A549 (cell line): ENCODE measurements around the gene XDH. TPM values are rescaled to one million over a fixed set of nuclear protein-coding genes. Genes with fewer than 3 reads are reported as not detected.

ENCODE experiments used
- ATAC-seq, 2 experiments: fragments of 200-7000 bp in 1 of 2; fragments of >200 bp in 1 of 2; cut with Nextera tagmentation in 1 of 2; cut with Tn5 transposase in 1 of 2; 3 replicates each; pipeline versions ENCODE4 v1.8.0 to v1.9.1; 2018 to 2020; ENCODE audit warnings: mild to moderate bottlenecking in 1 of 2, moderate library complexity in 1 of 2
- CTCF ChIA-PET: fragments of 300-600 bp; sonication (Branson Sonifier 250); formaldehyde crosslinking; extraction: SDS; loops from one replicate; lab custom pipeline; 2021; ENCODE audit warnings: antibody characterized with exemption, inconsistent platforms; lab: Yijun Ruan, JAX
- POLR2A ChIA-PET: fragments of 350-600 bp; formaldehyde crosslinking; extraction: SDS; loops from one replicate; lab custom pipeline; 2021; ENCODE audit warnings: antibody characterized with exemption, inconsistent platforms; lab: Yijun Ruan, JAX
- DNase-seq, 2 experiments: peaks; one replicate each; pipeline versions ENCODE4 v3.0.0 to v3.0.0-alpha.2; 2011 to 2016; ENCODE audit warnings: low read depth in 1 of 2, low spot score in 1 of 2
- FAIRE-seq: peaks from 2 replicates; lab custom pipeline; 2011; peaks lifted over from hg19 to GRCh38; lab: Jason Lieb, UNC
- H3K27ac ChIP-seq, 2 experiments: fragments of >200 bp; sonication (Bioruptor Twin); formaldehyde crosslinking; 3 replicates each; pipeline ENCODE4 v1.5.1; 2016 to 2017
- H3K4me1 ChIP-seq: fragments of >200 bp; sonication (Bioruptor Twin); formaldehyde crosslinking; 3 replicates; pipeline ENCODE4 v1.6.1; 2016
- H3K4me2 ChIP-seq: fragments of >200 bp; sonication (Bioruptor Twin); formaldehyde crosslinking; 3 replicates; pipeline ENCODE4 v1.6.1; 2016
- H3K4me3 ChIP-seq: fragments of >200 bp; sonication (Bioruptor Twin); formaldehyde crosslinking; 3 replicates; pipeline ENCODE4 v1.5.1; 2016
- H3K9me3 ChIP-seq: fragments of >200 bp; sonication (Bioruptor Twin); formaldehyde crosslinking; 3 replicates; pipeline ENCODE4 v1.6.1; 2016
- CBX8 ChIP-seq: fragments of 200-600 bp; sonication (generic); IDR thresholded peaks from 2 replicates; pipeline ENCODE4 v1.6.1; 2016
- FOSB ChIP-seq: fragments of 250-450 bp; sonication (Bioruptor Pico); IDR thresholded peaks from 2 replicates; pipeline ENCODE4 v1.5.0; 2020; ENCODE audit warnings: mild to moderate bottlenecking, moderate library complexity
- FOXS1 ChIP-seq: fragments of 250-450 bp; sonication (Bioruptor Pico); IDR thresholded peaks from 2 replicates; pipeline ENCODE4 v1.5.0; 2020; ENCODE audit warnings: mild to moderate bottlenecking, moderate library complexity
- HOXA7 ChIP-seq: fragments of 250-450 bp; sonication (Bioruptor Pico); IDR thresholded peaks from 2 replicates; pipeline ENCODE4 v1.5.0; 2020; ENCODE audit warnings: mild to moderate bottlenecking, moderate library complexity
- HOXB13 ChIP-seq: fragments of 250-450 bp; sonication (Bioruptor Pico); IDR thresholded peaks from 2 replicates; pipeline ENCODE4 v1.5.0; 2020; ENCODE audit warnings: low read depth, mild to moderate bottlenecking, moderate library complexity
- HOXB5 ChIP-seq: fragments of 250-450 bp; sonication (Bioruptor Pico); IDR thresholded peaks from 2 replicates; pipeline ENCODE4 v1.5.0; 2020; ENCODE audit warnings: mild to moderate bottlenecking, moderate library complexity
- JUN ChIP-seq, 2 experiments: fragments of >200 bp; sonication (Bioruptor Twin); formaldehyde crosslinking; IDR thresholded peaks; 2 replicates in 1 of 2; 3 replicates in 1 of 2; pipeline ENCODE4 v1.6.1; 2016 to 2017
- JUNB ChIP-seq: fragments of >200 bp; sonication (Bioruptor Twin); formaldehyde crosslinking; IDR thresholded peaks from 2 replicates; pipeline ENCODE4 v1.6.1; 2016
- KDM5A ChIP-seq: fragments of 200-600 bp; sonication (generic); IDR thresholded peaks from 2 replicates; pipeline ENCODE4 v1.6.1; 2016; ENCODE audit warnings: antibody characterized with exemption, mild to moderate bottlenecking
- MAFK ChIP-seq: fragments of 450-650 bp; IDR thresholded peaks from 2 replicates; pipeline ENCODE4 v1.6.1; 2014; ENCODE audit not compliant: partially characterized antibody
- MAZ ChIP-seq: fragments of 150-350 bp; IDR thresholded peaks from 2 replicates; pipeline ENCODE4 v1.6.1; 2014; ENCODE audit warnings: antibody characterized with exemption, low read depth, low read length, borderline replicate concordance
- MYC ChIP-seq: IDR thresholded peaks from 2 replicates; pipeline ENCODE4 v1.6.1; 2012; ENCODE audit warnings: mild to moderate bottlenecking, inconsistent platforms, low read length, improper control_type of control experiment, borderline replicate concordance
- NFE2L2 ChIP-seq: fragments of 150-350 bp; conservative IDR thresholded peaks from 2 replicates; pipeline ENCODE4 v1.6.1; 2014; ENCODE audit warnings: low read length
- NR3C1 ChIP-seq: fragments of >200 bp; sonication (Bioruptor Twin); formaldehyde crosslinking; IDR thresholded peaks from 3 replicates; pipeline ENCODE4 v1.6.1; 2017
- RCOR1 ChIP-seq: fragments of 150-350 bp; IDR thresholded peaks from 2 replicates; pipeline ENCODE4 v1.6.1; 2014; ENCODE audit warnings: antibody characterized with exemption, low read length, low read depth
- RFX5 ChIP-seq: fragments of 450-650 bp; IDR thresholded peaks from 2 replicates; pipeline ENCODE4 v1.7.1; 2014; ENCODE audit warnings: antibody characterized with exemption, mild to moderate bottlenecking, moderate library complexity
- RNF2 ChIP-seq: fragments of 200-600 bp; sonication (generic); IDR thresholded peaks from 2 replicates; pipeline ENCODE4 v1.6.1; 2016; ENCODE audit warnings: low read depth, mild to moderate bottlenecking, antibody characterized with exemption, moderate library complexity, borderline replicate concordance
- SMC3 ChIP-seq: fragments of >200 bp; sonication (Bioruptor Twin); formaldehyde crosslinking; IDR thresholded peaks from 3 replicates; pipeline ENCODE4 v1.6.1; 2018; ENCODE audit warnings: inconsistent platforms
- SREBF2 ChIP-seq: fragments of 450-650 bp; IDR thresholded peaks from 2 replicates; pipeline ENCODE4 v1.6.1; 2014; ENCODE audit warnings: mild to moderate bottlenecking, moderate library complexity
- TFCP2L1 ChIP-seq: fragments of 250-450 bp; sonication (Bioruptor Pico); IDR thresholded peaks from 2 replicates; pipeline ENCODE4 v1.5.0; 2021; ENCODE audit warnings: mild to moderate bottlenecking
- TP53 ChIP-seq: fragments of 250-450 bp; sonication (Bioruptor Pico); IDR thresholded peaks from 2 replicates; pipeline ENCODE4 v1.5.0; 2021; ENCODE audit warnings: mild to moderate bottlenecking, moderate library complexity
- ZC3H11A ChIP-seq: fragments of 450-650 bp; IDR thresholded peaks from 2 replicates; pipeline ENCODE4 v1.6.1; 2014; ENCODE audit warnings: antibody characterized with exemption, mild to moderate bottlenecking
- ZFP36 ChIP-seq: fragments of 450-650 bp; IDR thresholded peaks from 2 replicates; pipeline ENCODE4 v1.6.1; 2014; ENCODE audit warnings: borderline replicate concordance; ENCODE audit not compliant: partially characterized antibody
- WGBS: methylation state at CpG from one replicate; pipeline ENCODE4 v1.1.6; 2017; ENCODE audit errors: missing lambda C conversion rate; 5-methylcytosine and 5-hydroxymethylcytosine counted together
- polyA plus RNA-seq, 4 experiments: library from polyadenylated mRNA; depleted of rRNA in 3 of 4; stranded (reverse); fragments of >200 nt; fragmentation: RNase III in 1 of 4; extraction: RNeasy Plus Mini Kit Qiagen cat#74134 plus additional on column Dnase treatment in 1 of 4; gene quantifications; 2 replicates in 3 of 4; 3 replicates in 1 of 4; pipeline ENCODE4 v1.2.3, GENCODE V29; 2011 to 2017
- TF ChIP-seq, protein P1 (sequence below): IDR thresholded peaks from 2 replicates; pipeline ENCODE4 v1.6.1; 2012
- TF ChIP-seq, protein P2 (sequence below): fragments of >200 bp; sonication (Bioruptor Twin); formaldehyde crosslinking; IDR thresholded peaks from 2 replicates; pipeline ENCODE4 v1.6.1; 2016
- TF ChIP-seq, protein P3 (sequence below): fragments of >200 bp; sonication (Bioruptor Twin); formaldehyde crosslinking; IDR thresholded peaks from 3 replicates; pipeline ENCODE4 v1.6.1; 2016
- TF ChIP-seq, protein P4 (sequence below): IDR thresholded peaks from 2 replicates; pipeline ENCODE4 v1.6.1; 2012; ENCODE audit warnings: low read depth, borderline replicate concordance
- TF ChIP-seq, protein P5 (sequence below): fragments of 250-450 bp; sonication (Bioruptor Pico); IDR thresholded peaks from 2 replicates; pipeline ENCODE4 v1.5.0; 2020; ENCODE audit warnings: low read depth, mild to moderate bottlenecking, moderate library complexity
- TF ChIP-seq, protein P6 (sequence below): fragments of 150-350 bp; IDR thresholded peaks from 2 replicates; pipeline ENCODE4 v1.6.1; 2014; ENCODE audit warnings: low read depth, mild to moderate bottlenecking, low read length

The XDH gene
- polyA plus RNA-seq, 2 of the 4 experiments (the other 2 are of a cell fraction): 0.71 to 1.1 TPM

DNA sequence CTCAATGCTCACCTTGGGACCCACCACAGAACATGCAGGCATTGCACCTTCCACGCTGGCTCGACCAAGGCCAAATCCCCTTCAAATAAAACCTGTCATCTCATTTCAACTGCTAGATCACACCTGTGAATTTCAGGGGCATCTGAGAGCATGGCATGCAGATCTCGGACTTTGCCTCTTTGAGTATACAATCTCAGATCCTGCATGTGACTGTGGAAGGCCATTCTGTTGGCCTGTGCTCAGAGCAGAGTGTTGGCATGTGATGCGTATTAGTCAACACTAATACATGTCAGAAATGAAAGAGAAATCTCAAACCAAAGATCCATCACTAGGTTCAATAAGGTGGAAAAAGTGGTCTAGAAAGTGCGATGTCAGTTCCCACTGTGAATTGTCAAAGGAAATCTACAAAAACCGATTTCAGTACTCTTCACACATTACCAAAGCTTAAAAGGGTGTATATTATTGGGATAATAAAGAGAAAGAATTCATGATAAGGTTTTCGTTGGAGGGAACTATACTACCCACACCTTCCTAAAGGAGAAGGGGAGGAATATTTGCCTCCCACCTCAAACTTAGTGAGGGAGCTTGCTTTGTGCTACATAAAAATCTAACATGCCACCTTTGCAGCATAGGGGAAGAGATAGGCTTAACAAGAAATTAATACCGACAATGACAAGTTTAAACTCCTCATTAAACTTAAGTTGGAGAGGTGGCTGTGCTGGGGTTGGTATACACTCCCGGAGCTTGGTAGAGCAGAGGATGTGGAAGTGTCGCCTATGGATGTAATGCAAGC is 7.8 kb downstream of the XDH start (continued):
- TF ChIP-seq NFE2L2: no peak
- TF ChIP-seq, protein P1, sequence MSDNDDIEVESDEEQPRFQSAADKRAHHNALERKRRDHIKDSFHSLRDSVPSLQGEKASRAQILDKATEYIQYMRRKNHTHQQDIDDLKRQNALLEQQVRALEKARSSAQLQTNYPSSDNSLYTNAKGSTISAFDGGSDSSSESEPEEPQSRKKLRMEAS: no peak

DNA sequence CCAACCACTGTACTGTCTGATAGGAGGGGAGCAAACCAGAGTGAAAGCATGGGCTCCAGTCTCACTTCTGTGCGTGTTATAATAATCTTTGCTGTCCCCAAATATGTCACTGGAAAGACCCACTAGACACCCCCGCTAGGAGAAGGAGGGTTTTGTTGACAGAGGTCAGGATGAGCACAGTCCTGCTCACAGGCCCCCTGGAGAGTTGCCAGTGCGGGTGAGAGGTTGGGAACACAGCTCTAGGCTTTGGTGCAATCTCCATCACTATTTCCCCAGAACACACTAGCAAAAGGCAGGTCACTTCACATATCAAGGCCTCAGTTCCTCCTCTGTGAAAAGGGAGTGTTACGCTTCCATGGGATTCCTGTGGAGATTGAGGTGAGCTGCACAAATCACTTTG is 9.7 kb downstream of the XDH start:
- Histone ChIP-seq H3K4me1 (peaks cover 54% of the 10 kb centered on the region), H3K27ac (peak overlapping the region; percentile 84 to 89), H3K4me2 (peak overlapping the region; percentile 52), H3K9me3 (no peaks in the 10 kb centered on the region), H3K4me3 (no peak overlapping the region)
- ATAC-seq (no peak), DNase-seq (no peak), FAIRE-seq (no peak)
- TF ChIP-seq, protein P2, sequence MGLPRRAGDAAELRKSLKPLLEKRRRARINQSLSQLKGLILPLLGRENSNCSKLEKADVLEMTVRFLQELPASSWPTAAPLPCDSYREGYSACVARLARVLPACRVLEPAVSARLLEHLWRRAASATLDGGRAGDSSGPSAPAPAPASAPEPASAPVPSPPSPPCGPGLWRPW: no peak
- no peak for TF ChIP-seq MAFK
- no peak for TF ChIP-seq TP53 (CRISPR knock-in tag)
- no peak for TF ChIP-seq SMC3
- no peak for TF ChIP-seq JUN (IDR thresholded peaks at IDR 0.05)
- no peak for TF ChIP-seq HOXB13
- TF ChIP-seq, protein P3, sequence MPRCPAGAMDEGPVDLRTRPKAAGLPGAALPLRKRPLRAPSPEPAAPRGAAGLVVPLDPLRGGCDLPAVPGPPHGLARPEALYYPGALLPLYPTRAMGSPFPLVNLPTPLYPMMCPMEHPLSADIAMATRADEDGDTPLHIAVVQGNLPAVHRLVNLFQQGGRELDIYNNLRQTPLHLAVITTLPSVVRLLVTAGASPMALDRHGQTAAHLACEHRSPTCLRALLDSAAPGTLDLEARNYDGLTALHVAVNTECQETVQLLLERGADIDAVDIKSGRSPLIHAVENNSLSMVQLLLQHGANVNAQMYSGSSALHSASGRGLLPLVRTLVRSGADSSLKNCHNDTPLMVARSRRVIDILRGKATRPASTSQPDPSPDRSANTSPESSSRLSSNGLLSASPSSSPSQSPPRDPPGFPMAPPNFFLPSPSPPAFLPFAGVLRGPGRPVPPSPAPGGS: no peak
- TF ChIP-seq, protein P4, sequence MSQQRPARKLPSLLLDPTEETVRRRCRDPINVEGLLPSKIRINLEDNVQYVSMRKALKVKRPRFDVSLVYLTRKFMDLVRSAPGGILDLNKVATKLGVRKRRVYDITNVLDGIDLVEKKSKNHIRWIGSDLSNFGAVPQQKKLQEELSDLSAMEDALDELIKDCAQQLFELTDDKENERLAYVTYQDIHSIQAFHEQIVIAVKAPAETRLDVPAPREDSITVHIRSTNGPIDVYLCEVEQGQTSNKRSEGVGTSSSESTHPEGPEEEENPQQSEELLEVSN: no peak
- TF ChIP-seq NR3C1: no peak
- TF ChIP-seq FOXS1: no peak
- no peak for TF ChIP-seq HOXB5 (CRISPR knock-in tag)
- TF ChIP-seq MAZ: no peak
- CTCF ChIA-PET: interaction anchor here (1.1 to 2.1 kb wide), 2 partner anchors 19 to 71 kb away, joined by 3 to 8 read pairs; no protein-coding TSS in a partner anchor
- POLR2A ChIA-PET: interaction anchor here (0.7 to 1.0 kb wide), 2 partner anchors 20 to 21 kb away, joined by 3 to 4 read pairs; no protein-coding TSS in a partner anchor
- 34% methylated on average over 4 of the region's 4 CpGs for WGBS

DNA sequence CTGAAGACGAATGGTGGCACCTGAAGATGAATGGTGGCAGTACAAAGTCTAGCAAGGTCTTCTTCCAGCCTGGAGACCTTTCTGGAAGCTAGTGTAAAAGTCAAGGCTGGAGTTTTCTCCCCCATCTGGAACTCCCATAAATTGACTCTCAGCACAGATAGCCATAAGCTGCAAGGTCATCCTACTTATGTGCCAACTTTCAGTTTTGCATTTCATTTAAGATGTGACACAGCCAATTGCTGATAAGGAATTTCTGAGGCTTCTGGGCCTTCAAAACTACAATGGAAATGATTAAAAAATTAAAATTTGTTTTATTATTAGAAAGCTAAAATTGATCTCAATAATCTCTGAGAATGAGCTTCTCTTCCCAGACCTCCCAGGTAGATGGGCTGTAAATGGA is 10.2 kb downstream of the XDH start:
- TF ChIP-seq RFX5 (no peak), TP53 (CRISPR knock-in tag) (no peak), MAFK (no peak), RCOR1 (no peak), SREBF2 (no peak), KDM5A (no peak), ZFP36 (no peak), HOXB13 (no peak), MAZ (no peak), FOSB (CRISPR knock-in tag) (no peak), ZC3H11A (no peak), TFCP2L1 (CRISPR knock-in tag) (no peak), JUNB (no peak), HOXA7 (CRISPR knock-in tag) (no peak), CBX8 (no peak), MYC (no peak), RNF2 (no peak)
- TF ChIP-seq, protein P5, sequence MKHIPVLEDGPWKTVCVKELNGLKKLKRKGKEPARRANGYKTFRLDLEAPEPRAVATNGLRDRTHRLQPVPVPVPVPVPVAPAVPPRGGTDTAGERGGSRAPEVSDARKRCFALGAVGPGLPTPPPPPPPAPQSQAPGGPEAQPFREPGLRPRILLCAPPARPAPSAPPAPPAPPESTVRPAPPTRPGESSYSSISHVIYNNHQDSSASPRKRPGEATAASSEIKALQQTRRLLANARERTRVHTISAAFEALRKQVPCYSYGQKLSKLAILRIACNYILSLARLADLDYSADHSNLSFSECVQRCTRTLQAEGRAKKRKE: no peak
- TF ChIP-seq, protein P3: no peak
- TF ChIP-seq, protein P6, sequence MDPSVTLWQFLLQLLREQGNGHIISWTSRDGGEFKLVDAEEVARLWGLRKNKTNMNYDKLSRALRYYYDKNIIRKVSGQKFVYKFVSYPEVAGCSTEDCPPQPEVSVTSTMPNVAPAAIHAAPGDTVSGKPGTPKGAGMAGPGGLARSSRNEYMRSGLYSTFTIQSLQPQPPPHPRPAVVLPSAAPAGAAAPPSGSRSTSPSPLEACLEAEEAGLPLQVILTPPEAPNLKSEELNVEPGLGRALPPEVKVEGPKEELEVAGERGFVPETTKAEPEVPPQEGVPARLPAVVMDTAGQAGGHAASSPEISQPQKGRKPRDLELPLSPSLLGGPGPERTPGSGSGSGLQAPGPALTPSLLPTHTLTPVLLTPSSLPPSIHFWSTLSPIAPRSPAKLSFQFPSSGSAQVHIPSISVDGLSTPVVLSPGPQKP: no peak
- FAIRE-seq (no peak), ATAC-seq (no peak), DNase-seq (no peak)
- ChIA-PET CTCF (interaction anchor here (0.8 to 5.9 kb wide), 6 partner anchors 9 to 70 kb away, joined by 3 to 81 read pairs (median 3); no protein-coding TSS in a partner anchor), POLR2A (interaction anchor here (0.7 to 1.0 kb wide), 2 partner anchors 20 to 21 kb away, joined by 3 to 4 read pairs; no protein-coding TSS in a partner anchor)
- H3K4me2 ChIP-seq: peak overlapping the region; percentile 52
- peaks cover 54% of the 10 kb centered on the region for H3K4me1 ChIP-seq
- no peaks in the 10 kb centered on the region for H3K9me3 ChIP-seq
- H3K27ac ChIP-seq: peak overlapping the region; percentile 84 to 89
- no peak overlapping the region for H3K4me3 ChIP-seq
- WGBS: 91% methylated on average over 1 of the region's 1 CpG
